ENCODE measurements around the gene OCIAD1.

Gene OCIAD1

DNA sequence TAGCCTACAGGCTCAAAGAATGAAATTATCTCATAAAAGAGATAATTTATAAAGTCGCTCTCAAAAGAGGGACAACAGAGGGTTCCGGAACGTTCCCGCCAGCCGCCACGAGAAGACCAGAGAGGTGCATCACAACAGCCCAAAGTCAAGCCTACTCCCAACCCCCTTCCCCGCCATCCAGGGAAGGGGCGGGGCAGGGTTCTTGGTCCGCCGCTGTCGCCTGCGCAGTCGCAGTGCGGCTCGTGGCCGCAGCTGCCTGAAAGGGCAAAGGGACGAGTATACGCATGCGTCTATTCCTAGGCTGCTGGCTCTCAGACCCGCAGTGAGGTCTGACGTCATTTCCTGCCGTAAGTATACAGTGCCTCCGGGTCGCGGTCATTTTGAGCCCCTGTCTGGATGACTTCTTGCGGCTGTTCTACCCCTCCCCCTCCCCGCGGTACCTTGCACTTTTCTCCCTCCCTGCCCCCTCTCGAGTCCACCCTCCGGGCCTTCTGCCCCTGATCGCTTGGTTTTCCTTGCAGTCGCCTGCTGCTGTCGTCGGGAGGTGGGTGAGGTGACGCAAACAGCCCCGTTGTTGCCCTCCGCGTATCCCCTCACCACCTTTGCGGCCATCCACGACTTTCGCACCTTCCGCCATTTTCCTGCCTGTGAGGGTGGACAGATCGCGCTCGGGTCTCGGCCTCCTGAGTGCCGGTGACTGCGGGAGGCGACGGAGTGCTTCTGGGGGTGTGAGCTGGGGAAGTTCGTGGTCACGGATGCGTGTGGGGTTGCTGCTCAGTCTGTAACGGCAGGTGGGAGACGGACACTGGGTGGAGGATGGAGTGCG, at the start of gene OCIAD1:
Gene OCIAD1 (plus strand): TSS at position 383 of the 826 bp plus-strand sequence. CDS start 1,537 bp downstream, outside the sequence.
- peak within 1 kb of the TSS; percentile 89 for H3K4me3 ChIP-seq (ENCODE audit: low read depth, low read length)
- TF ChIP-seq, protein P1, sequence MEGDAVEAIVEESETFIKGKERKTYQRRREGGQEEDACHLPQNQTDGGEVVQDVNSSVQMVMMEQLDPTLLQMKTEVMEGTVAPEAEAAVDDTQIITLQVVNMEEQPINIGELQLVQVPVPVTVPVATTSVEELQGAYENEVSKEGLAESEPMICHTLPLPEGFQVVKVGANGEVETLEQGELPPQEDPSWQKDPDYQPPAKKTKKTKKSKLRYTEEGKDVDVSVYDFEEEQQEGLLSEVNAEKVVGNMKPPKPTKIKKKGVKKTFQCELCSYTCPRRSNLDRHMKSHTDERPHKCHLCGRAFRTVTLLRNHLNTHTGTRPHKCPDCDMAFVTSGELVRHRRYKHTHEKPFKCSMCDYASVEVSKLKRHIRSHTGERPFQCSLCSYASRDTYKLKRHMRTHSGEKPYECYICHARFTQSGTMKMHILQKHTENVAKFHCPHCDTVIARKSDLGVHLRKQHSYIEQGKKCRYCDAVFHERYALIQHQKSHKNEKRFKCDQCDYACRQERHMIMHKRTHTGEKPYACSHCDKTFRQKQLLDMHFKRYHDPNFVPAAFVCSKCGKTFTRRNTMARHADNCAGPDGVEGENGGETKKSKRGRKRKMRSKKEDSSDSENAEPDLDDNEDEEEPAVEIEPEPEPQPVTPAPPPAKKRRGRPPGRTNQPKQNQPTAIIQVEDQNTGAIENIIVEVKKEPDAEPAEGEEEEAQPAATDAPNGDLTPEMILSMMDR (IDR thresholded peaks at IDR 0.05; ENCODE audit: borderline replicate concordance, insufficient read depth, low read depth, low read length) = no peak

DNA sequence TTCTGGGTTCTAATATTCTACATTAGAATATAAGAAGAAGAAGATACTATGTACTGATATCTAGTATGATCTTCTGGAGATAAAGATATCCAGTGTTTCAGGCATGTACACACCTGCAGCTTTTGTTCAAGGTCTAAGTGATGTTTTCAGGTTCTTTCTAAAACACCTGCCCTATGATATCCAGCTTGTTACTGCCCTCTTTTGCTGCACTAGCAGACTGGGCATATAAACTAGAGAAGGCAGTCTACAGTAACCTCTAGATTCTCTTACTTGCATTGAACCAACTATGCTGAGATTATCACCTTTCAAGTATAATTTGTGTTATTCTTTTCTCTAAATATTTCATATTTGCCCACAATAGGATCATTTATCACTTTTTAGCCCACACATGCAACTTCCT, 48.9 kb upstream of the OCIAD1 start:
- TF ChIP-seq, protein P1 (IDR thresholded peaks at IDR 0.05; ENCODE audit: borderline replicate concordance, insufficient read depth, low read depth, low read length) = no peak
- no peak overlapping the region for H3K4me3 ChIP-seq (ENCODE audit: low read depth, low read length)

DNA sequence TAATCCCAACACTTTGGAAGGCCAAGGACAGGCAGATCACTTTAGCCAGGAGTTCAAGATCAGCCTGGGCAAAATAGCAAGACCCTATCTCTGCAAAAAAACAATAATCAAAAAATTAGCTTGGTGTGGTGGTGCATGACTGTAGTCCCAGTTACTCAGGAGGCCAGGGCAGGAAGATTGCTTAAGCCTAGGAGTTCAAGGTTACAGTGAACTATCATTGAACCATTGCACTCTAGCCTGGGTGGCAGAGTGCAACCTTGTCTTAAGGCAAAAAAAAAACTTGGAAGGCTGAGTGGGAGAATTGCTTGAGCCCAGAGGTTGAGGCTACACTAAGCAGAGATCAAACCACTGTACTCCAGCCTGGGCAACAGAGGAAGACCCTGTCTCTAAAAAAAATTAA, 45.6 kb upstream of the OCIAD1 start:
- no peak overlapping the region for H3K4me3 ChIP-seq (ENCODE audit: low read depth, low read length)
- TF ChIP-seq, protein P1 (IDR thresholded peaks at IDR 0.05; ENCODE audit: borderline replicate concordance, insufficient read depth, low read depth, low read length) = no peak

- TF ChIP-seq, protein P1 (IDR thresholded peaks at IDR 0.05; ENCODE audit: borderline replicate concordance, insufficient read depth, low read depth, low read length) = no peak
Observed at GRCh38 chr4:48786549-48786948, 44.3 kb upstream of the OCIAD1 start.

DNA sequence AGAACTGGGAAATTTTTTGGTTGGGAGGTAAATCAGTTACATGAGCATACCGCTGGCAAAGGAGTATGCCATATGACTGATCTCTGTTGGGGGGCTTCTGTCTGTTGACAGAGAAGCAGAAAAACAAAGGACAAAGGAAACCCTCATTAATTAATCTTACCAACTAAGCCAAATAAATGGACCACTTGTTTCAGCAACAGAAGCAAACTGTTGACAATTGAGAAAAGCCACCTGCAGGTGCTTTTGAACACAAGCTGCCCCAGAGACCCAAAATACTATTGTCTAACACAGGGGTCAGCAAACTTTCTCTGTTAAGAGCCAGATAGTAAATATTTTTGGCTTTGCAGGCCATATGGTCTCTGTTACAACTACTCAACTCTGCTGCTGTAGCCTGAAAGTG, 43.8 kb upstream of the OCIAD1 start:
- TF ChIP-seq, protein P1 (IDR thresholded peaks at IDR 0.05; ENCODE audit: borderline replicate concordance, insufficient read depth, low read depth, low read length) = no peak
- H3K4me3 ChIP-seq (ENCODE audit: low read depth, low read length) = no peak overlapping the region

More at GRCh38 chr4:48786549-48786948, 44.3 kb upstream of the OCIAD1 start:
- H3K4me3 ChIP-seq (ENCODE audit: low read depth, low read length) = no peak overlapping the region

- no peak overlapping the region for H3K4me3 ChIP-seq (ENCODE audit: low read depth, low read length)
Observed at GRCh38 chr4:48790561-48790960, 40.3 kb upstream of the OCIAD1 start.

More at GRCh38 chr4:48790561-48790960, 40.3 kb upstream of the OCIAD1 start:
- TF ChIP-seq, protein P1 (IDR thresholded peaks at IDR 0.05; ENCODE audit: borderline replicate concordance, insufficient read depth, low read depth, low read length) = no peak
